Ovary (tissue), 3 donors: ENCODE measurements around the gene CHMP6.

Source experiments
- CTCF ChIP-seq, 3 donors: fragments of 450-650 bp in 2 of 3; fragments of 200-600 bp in 1 of 3; IDR thresholded peaks; one replicate each; pipeline versions ENCODE4 v1.5.1 to v1.8.0; 2016 to 2022; ENCODE audit warnings: antibody characterized with exemption in 3 of 3, mild to moderate bottlenecking in 1 of 3
- POLR2A ChIP-seq: fragments of 450-650 bp; IDR thresholded peaks from one replicate; pipeline ENCODE4 v1.6.1; 2017; ENCODE audit warnings: antibody characterized with exemption, mild to moderate bottlenecking, moderate library complexity
- donor health status: DM: no; HTN: no; CAD: no.

- TF ChIP-seq CTCF (IDR thresholded peaks at IDR 0.05), result no peak
- no peak for TF ChIP-seq POLR2A
Observed at GRCh38 chr17:81046770-81047359, 55.2 kb downstream of the CHMP6 start.
